HG03045 (cell line): ENCODE data around the gene CLSTN3.
A peak's percentile ranks its signal among the peaks of the same experiment; 100 is the strongest.

Experiments
- ATAC-seq: cut with Tn5 transposase; IDR thresholded peaks from one replicate; pipeline ENCODE4 v1.9.1; 2021; ENCODE audit warnings: mild to moderate bottlenecking, moderate library complexity; ENCODE audit not compliant: unreplicated experiment

Gene CLSTN3

GRCh38 chr12:7129872-7130691, at the start of gene CLSTN3:
TSS of gene CLSTN3 (plus strand) at chr12:7130371. CDS start at chr12:7130649, 278 bp downstream.
- peak; percentile 72 for ATAC-seq

GRCh38 chr12:7081037-7081436, 49.1 kb upstream of the CLSTN3 start:
- no peak for ATAC-seq

GRCh38 chr12:7083125-7083524, 47.0 kb upstream of the CLSTN3 start:
- no peak for ATAC-seq

- ATAC-seq, result no peak
These were observed 40.8 kb upstream of the CLSTN3 start for GRCh38 chr12:7089196-7089871.

GRCh38 chr12:7090222-7090998, 39.8 kb upstream of the CLSTN3 start:
- ATAC-seq, result no peak

- ATAC-seq, result no peak
These were observed 39.0 kb upstream of the CLSTN3 start for GRCh38 chr12:7091171-7091570.

GRCh38 chr12:7091660-7092228, 38.4 kb upstream of the CLSTN3 start:
- no peak for ATAC-seq

GRCh38 chr12:7092229-7092985, 37.8 kb upstream of the CLSTN3 start, which contains the start of gene C1R:
TSS of gene C1R (minus strand) at chr12:7092445. CDS start at chr12:7092388, 57 bp downstream.
- ATAC-seq, result no peak

- no peak for ATAC-seq
These were observed 37.1 kb upstream of the CLSTN3 start for GRCh38 chr12:7092986-7093460.

GRCh38 chr12:7093486-7093885, 36.7 kb upstream of the CLSTN3 start:
- ATAC-seq, result no peak

- ATAC-seq, result no peak
These were observed 36.3 kb upstream of the CLSTN3 start for GRCh38 chr12:7093892-7094291.

GRCh38 chr12:7096006-7096932, 33.9 kb upstream of the CLSTN3 start:
- no peak for ATAC-seq

- ATAC-seq, result no peak
These were observed 33.2 kb upstream of the CLSTN3 start for GRCh38 chr12:7096979-7097378.

GRCh38 chr12:7099290-7099996, 30.7 kb upstream of the CLSTN3 start:
- ATAC-seq, result no peak

- no peak for ATAC-seq
These were observed 29.9 kb upstream of the CLSTN3 start for GRCh38 chr12:7100239-7100638.

- ATAC-seq, result no peak
These were observed 29.0 kb upstream of the CLSTN3 start for GRCh38 chr12:7101047-7101693.

- no peak for ATAC-seq
These were observed 28.5 kb upstream of the CLSTN3 start for GRCh38 chr12:7101694-7102131.

- ATAC-seq, result no peak
These were observed 27.6 kb upstream of the CLSTN3 start for GRCh38 chr12:7102582-7102981.
